Measurements from ENCODE around the gene ARHGAP26. TPM values are rescaled to one million over a fixed set of nuclear protein-coding genes. Genes with fewer than 3 reads are reported as not detected.

ARHGAP26 gene
- total and polyA plus RNA-seq, 4 donors: 5.4 to 52.3 (median 30.4) TPM

- Histone ChIP-seq H3K9me3 (ENCODE audit: control insufficient read depth in 4 of 4, insufficient read depth in 3 of 4, low read length in 3 of 4) (no peaks in the 10 kb centered on the region), H3K4me3 (no peak overlapping the region), H3K36me3 (ENCODE audit: control insufficient read depth in 4 of 4, insufficient read depth in 4 of 4, low read length in 4 of 4) (peaks cover 0 to 5% (median 0%) of the 10 kb centered on the region in 4 donors), H3K4me1 (ENCODE audit: control insufficient read depth in 5 of 5, insufficient read depth in 5 of 5, low read length in 5 of 5) (peaks cover 0 to 23% (median 0%) of the 10 kb centered on the region in 5 donors), H3K9ac (ENCODE audit: insufficient read depth in 1 of 2, low read length in 2 of 2) (no peak overlapping the region), H3K27me3 (ENCODE audit: control insufficient read depth in 3 of 3, insufficient read depth in 3 of 3, low read length in 2 of 3) (no peaks in the 10 kb centered on the region), H3K27ac (ENCODE audit: low read depth in 1 of 2, low read length in 1 of 2) (no peak overlapping the region)
- TF ChIP-seq CTCF (IDR thresholded peaks at IDR 0.05; ENCODE audit: control extremely low read depth, extremely low read depth): no peak
- DNase-seq (no peak), ATAC-seq (ENCODE audit: insufficient read depth, low FRiP score) (no peak)
- 77 to 83% methylated on average over 9 of the region's 9 CpGs for WGBS, 2 donors
Observed at GRCh38 chr5:143140492-143141203, 370.5 kb downstream of the ARHGAP26 start.

- H3K9me3 ChIP-seq (ENCODE audit: control insufficient read depth in 4 of 4, insufficient read depth in 3 of 4, low read length in 3 of 4): no peaks in the 10 kb centered on the region
- H3K4me3 ChIP-seq: no peak overlapping the region
- no peaks in the 10 kb centered on the region for H3K27me3 ChIP-seq (ENCODE audit: control insufficient read depth in 3 of 3, insufficient read depth in 3 of 3, low read length in 2 of 3)
- H3K27ac ChIP-seq (ENCODE audit: low read depth in 1 of 2, low read length in 1 of 2): no peak overlapping the region
- TF ChIP-seq CTCF (IDR thresholded peaks at IDR 0.05; ENCODE audit: control extremely low read depth, extremely low read depth): no peak
- no peak for ATAC-seq (ENCODE audit: insufficient read depth, low FRiP score)
- 51 to 75% methylated on average over 6 of the region's 6 CpGs for WGBS, 2 donors
- H3K36me3 ChIP-seq (ENCODE audit: control insufficient read depth in 4 of 4, insufficient read depth in 4 of 4, low read length in 4 of 4): peaks cover 0 to 3% (median 0%) of the 10 kb centered on the region in 4 donors
- no peak for DNase-seq
- peaks cover 0 to 24% (median 0%) of the 10 kb centered on the region in 5 donors for H3K4me1 ChIP-seq (ENCODE audit: control insufficient read depth in 5 of 5, insufficient read depth in 5 of 5, low read length in 5 of 5)
- H3K9ac ChIP-seq (ENCODE audit: insufficient read depth in 1 of 2, low read length in 2 of 2): no peak overlapping the region
Observed at GRCh38 chr5:143141652-143142051, 371.5 kb downstream of the ARHGAP26 start.

- Histone ChIP-seq H3K27ac (ENCODE audit: low read depth in 1 of 2, low read length in 1 of 2) (peak overlapping the region in 1 of 2 donors; percentile 11), H3K36me3 (ENCODE audit: control insufficient read depth in 4 of 4, insufficient read depth in 4 of 4, low read length in 4 of 4) (peaks cover 0 to 8% (median 1%) of the 10 kb centered on the region in 4 donors), H3K9me3 (ENCODE audit: control insufficient read depth in 4 of 4, insufficient read depth in 3 of 4, low read length in 3 of 4) (no peaks in the 10 kb centered on the region), H3K4me1 (ENCODE audit: control insufficient read depth in 5 of 5, insufficient read depth in 5 of 5, low read length in 5 of 5) (peaks cover 0 to 24% (median 1%) of the 10 kb centered on the region in 5 donors), H3K27me3 (ENCODE audit: control insufficient read depth in 3 of 3, insufficient read depth in 3 of 3, low read length in 2 of 3) (no peaks in the 10 kb centered on the region), H3K4me3 (no peak overlapping the region), H3K9ac (ENCODE audit: insufficient read depth in 1 of 2, low read length in 2 of 2) (no peak overlapping the region)
- 80 to 81% methylated on average over 8 of the region's 8 CpGs for WGBS, 2 donors
- DNase-seq (no peak), ATAC-seq (ENCODE audit: insufficient read depth, low FRiP score) (no peak)
- TF ChIP-seq CTCF (IDR thresholded peaks at IDR 0.05; ENCODE audit: control extremely low read depth, extremely low read depth): no peak
Observed at GRCh38 chr5:143142596-143143435, 372.6 kb downstream of the ARHGAP26 start.

Measured in lung (tissue), 12 donors.